OCI-LY3 (cell line): ENCODE results near the gene C2.
"Not testable (repeated sequence)": the region's sequence is repeated elsewhere in the genome, so short reads cannot be mapped to it uniquely, and the experiment has no call there.

ENCODE experiments used
- H2AFZ ChIP-seq: fragments of 200-600, 300-600 bp; shearing (Covaris generic); 2 replicates; pipeline ENCODE4 v1.6.0; 2014; ENCODE audit warnings: antibody characterized with exemption, low read depth, low read length
- H3K27ac ChIP-seq: fragments of 200-600, 300-600 bp; sonication (generic); 2 replicates; pipeline ENCODE4 v1.5.1; 2014; ENCODE audit warnings: mild to moderate bottlenecking, low read length, moderate library complexity, mixed read lengths
- H3K27me3 ChIP-seq: fragments of 200-600, 300-600 bp; sonication (generic); 2 replicates; pipeline ENCODE4 v1.6.1; 2014; ENCODE audit warnings: low read depth, low read length, mixed read lengths
- H3K36me3 ChIP-seq: fragments of 200-600, 300-600 bp; sonication (generic); replicated peaks from 2 replicates; pipeline ENCODE3; 2014; ENCODE audit warnings: low read depth, low read length, mixed read lengths
- H3K4me1 ChIP-seq: fragments of 300-600, 200-600 bp; sonication (generic); 2 replicates; pipeline ENCODE4 v1.6.1; 2014; ENCODE audit warnings: low read length, mixed read lengths
- H3K4me2 ChIP-seq: fragments of 200-600, 300-600 bp; sonication (generic); 2 replicates; pipeline ENCODE4 v1.6.1; 2014; ENCODE audit warnings: low read length, mixed read lengths
- H3K4me3 ChIP-seq: fragments of 300-600, 200-600 bp; sonication (generic); 2 replicates; pipeline ENCODE4 v1.5.1; 2014; ENCODE audit warnings: antibody characterized with exemption, mild to moderate bottlenecking, low read length, moderate library complexity
- H3K79me2 ChIP-seq: fragments of 300-600, 200-600 bp; shearing (Covaris generic); 2 replicates; pipeline ENCODE4 v1.6.1; 2014; ENCODE audit warnings: mild to moderate bottlenecking, low read length, mixed read lengths
- H3K9ac ChIP-seq: fragments of 300-600, 200-600 bp; shearing (Covaris generic); 2 replicates; pipeline ENCODE4 v1.6.0; 2014; ENCODE audit warnings: mild to moderate bottlenecking, low read length, moderate library complexity
- H3K9me3 ChIP-seq: fragments of 200-600, 300-600 bp; shearing (Covaris generic); 2 replicates; pipeline ENCODE4 v1.6.1; 2014; ENCODE audit warnings: low read length, mixed read lengths; ENCODE audit not compliant: insufficient read depth
- H4K20me1 ChIP-seq: fragments of 200-600, 300-600 bp; sonication (generic); 2 replicates; pipeline ENCODE4 v1.6.1; 2016; ENCODE audit warnings: low read length, mixed read lengths; ENCODE audit not compliant: insufficient read depth

The C2 gene

DNA sequence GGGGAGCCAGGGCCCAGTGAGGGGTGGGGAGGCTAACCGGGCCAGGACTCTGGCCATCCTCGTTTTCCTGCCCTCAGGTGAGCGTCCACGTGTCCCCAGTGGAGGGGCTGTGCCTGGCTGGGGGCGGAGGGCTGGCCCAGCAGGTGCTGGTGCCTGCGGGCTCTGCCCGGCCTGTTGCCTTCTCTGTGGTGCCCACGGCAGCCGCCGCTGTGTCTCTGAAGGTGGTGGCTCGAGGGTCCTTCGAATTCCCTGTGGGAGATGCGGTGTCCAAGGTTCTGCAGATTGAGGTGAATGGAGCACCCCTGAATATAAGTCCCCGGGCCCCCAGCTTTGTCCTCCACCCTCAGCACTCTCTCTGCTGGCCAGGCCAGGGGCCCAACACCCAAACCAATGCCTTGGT lies 66.9 kb downstream of the C2 start:
- not testable (repeated sequence) for H3K9me3 ChIP-seq, H2AFZ ChIP-seq, H3K4me2 ChIP-seq, H3K4me1 ChIP-seq, H4K20me1 ChIP-seq, H3K36me3 ChIP-seq, H3K27ac ChIP-seq, H3K4me3 ChIP-seq, H3K79me2 ChIP-seq, H3K27me3 ChIP-seq, H3K9ac ChIP-seq
